HG02852 (cell line): ENCODE results near the gene ATAD2B.
"Not testable (repeated sequence)": the region's sequence is repeated elsewhere in the genome, so short reads cannot be mapped to it uniquely, and the experiment has no call there.

Source experiments
- ATAC-seq: cut with Tn5 transposase; IDR thresholded peaks from one replicate; pipeline ENCODE4 v1.9.1; 2021; ENCODE audit warnings: mild to moderate bottlenecking, moderate library complexity; ENCODE audit not compliant: unreplicated experiment

ATAD2B gene

DNA sequence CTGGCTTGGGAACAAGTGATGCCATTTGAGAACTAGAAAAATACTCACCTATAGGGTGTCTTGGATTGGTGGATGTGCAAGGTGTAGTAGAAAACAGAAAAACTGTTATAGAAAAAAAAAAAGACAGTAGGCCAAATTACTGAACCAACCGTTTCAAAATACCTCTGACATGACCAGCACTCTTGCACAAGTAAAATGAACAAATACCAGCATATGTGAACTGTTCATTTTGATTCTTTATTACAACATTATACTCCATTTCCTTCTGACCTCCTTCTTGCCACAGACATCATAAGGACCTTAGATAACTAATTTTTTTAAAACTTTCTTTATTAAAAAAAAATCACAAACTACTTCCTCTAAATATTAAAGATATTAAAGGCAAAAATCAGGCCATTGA lies 125.5 kb downstream of the ATAD2B start:
- no peak for ATAC-seq

DNA sequence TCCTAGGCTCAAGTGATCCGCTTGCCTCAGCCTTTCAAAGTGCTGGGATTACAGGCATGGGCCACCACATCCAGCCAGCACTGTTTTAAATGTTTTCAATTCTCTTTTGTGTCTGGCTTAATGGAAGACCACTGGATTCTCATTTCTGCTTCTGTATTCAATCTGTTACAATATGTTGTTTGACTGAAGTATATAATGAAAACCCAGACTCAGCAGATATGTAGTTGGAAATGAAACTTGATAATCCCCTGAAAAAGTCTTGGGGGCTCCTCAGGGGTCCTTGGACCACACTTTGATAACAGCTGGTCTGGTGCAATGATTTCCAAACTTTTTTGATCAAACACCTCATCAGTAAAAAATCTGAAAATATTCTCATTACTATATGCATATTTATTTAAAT lies 132.7 kb downstream of the ATAD2B start:
- ATAC-seq = no peak

DNA sequence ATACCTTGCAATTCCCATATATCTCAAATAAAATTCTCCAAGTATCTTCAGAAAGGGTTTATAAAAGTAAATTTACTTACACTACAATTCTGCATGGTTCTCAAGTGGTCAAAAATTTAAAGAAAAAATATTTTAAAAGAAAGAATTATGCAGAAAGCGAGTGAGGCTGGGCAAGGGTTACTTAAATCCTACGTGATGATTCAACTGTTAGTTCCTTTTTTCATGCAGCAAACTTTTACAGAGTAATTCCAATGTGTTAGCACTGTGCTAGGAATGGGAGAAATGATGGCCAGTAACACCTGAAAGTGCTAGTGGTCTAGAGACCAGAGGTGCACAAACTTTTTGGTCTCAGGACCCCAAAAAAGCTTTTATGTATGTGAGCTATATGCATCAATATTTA lies 133.4 kb downstream of the ATAD2B start:
- ATAC-seq = no peak

DNA sequence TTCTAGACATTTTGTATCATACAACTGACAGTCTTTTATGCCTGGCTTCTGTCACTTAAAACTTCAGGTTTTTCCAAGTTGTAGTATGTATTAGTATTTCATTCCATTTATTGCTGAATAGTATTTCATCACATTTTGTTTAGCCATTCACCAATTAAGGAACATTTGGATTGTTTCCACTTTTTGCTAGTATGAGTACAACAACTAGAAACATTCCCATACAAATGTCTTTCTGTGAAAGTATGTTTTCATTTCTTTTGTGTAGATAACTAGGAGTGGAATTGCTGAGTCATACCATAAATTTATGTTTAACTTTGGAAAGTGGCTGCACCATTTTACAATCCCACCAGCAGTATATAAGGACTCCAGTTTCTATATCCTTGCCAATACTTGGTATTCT lies 135.9 kb downstream of the ATAD2B start:
- no peak for ATAC-seq

DNA sequence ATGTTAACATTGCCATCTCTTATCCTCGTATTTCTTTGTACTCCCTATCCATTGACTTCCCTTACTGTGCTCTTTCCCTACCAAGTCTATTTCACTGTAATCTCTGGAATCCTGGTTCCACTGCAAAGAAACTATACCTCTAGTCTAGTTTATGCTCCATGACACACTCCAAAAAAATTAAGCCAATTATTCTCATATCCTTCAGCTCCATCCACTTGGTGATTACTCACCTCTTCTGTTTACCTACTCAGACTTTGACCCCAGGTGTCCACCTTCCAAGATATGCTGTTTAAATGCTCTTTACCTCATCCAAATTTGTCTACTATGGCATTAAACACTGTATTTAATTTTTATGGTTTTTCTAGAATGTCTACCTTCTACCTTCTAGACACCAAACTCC lies 137.9 kb downstream of the ATAD2B start:
- no peak for ATAC-seq

DNA sequence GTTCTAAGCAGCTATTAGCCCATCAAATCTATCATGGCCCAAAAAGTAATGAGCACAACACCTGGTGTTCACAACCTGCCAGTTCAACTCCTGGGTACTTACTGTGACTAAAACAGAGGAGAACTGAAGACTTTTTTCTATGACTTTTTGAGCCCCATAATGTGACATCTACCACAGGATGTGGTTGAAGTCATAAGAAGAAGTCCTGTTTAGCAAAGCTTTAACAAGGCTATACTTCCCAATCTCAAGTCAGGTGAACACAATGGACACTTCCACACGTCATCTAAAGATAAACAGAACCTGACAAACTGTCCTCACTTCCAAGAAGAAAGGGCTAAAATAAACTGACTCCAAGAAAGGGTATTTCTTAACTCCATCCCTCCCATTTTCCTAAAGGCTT lies 138.8 kb downstream of the ATAD2B start:
- ATAC-seq = peak; percentile 85

DNA sequence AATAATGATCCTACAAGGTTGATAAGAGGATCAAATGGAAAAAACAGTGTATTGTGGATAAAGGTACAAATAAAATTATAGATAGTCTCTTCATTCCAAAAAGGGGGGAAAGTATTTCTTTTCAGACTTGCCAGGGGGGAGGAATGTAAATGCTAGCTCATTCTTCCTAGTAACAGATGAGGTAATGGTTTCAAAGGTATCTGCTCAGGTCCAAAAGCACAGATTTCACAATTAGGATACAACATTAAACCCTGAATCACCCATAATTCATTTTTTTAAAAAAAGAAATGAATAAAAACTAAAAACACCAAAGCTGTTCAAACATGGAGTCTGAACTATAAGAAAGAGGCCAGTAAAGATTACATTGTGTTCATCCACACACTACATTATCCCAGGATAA lies 142.0 kb downstream of the ATAD2B start:
- no peak for ATAC-seq

DNA sequence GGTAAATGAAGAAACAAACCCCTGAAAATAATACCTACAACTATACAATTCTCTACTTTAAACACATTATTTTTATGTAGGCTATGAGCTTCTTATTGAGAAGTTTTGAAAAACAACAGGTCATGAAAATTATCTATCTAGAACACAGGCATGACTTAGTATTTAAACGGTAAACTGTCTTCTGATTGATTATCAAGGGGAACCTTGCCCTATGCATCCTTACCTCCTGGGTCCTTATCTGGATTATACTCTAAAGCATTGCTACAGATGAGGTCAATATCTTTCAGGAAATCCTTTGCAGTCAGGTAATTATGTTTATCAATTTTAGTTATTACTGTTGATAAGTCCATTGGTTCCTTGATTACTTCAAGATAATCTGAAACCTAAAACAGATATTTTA lies 144.3 kb downstream of the ATAD2B start:
- ATAC-seq = no peak

DNA sequence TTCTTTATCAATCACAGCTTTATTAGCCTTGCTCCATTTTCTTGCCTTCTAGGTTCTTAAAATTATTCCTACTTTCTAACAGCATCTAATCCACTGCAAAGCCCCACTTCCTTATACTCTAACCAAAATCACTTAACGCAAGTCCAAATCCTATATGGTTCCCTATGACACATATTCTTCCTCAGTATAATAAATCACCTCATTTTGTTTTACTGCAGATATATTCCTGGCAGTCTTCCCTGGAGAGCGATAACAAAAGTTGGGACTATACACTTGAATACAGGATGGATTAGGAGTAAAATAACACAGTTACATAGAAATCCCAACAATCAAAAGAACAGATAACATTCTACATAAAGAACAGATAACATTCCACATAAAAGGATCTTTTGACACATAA lies 144.8 kb downstream of the ATAD2B start:
- ATAC-seq = no peak

DNA sequence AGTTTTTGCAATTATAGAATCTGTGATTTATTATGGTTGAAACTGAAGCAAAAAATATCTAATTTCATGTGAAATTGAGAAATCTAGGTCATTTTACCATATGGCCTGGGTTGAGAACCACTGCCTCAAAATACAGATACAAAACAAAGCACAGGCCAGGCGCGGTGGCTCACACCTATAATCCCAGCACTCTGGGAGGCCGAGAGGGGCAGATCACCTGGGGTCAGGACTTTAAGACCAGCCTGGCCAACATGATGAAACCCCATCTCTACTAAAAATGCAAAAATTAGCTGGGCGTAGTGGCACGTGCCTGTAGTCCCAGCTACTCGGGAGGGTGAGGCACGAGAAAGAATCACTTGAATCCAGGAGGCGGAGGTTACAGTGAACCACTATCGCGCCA lies 146.5 kb downstream of the ATAD2B start:
- not testable (repeated sequence) for ATAC-seq

DNA sequence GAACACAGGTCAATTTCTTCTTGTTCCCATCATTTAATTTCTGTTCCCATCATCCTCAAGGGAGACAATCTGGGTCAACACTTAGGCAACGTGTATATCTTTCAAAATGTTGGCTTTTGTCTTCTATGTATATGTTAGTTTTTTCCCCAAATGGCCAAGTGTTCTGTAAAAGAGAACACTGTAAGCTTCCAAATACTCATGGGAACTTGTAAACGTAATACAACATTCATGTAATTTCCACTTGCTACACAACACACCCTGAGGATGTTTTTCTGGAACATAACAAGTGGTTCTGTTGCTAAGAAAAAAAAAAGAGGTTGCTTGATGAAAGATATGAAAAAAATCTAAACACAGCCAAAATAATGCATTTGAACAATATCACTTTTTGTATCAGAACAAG lies 149.1 kb downstream of the ATAD2B start:
- no peak for ATAC-seq

DNA sequence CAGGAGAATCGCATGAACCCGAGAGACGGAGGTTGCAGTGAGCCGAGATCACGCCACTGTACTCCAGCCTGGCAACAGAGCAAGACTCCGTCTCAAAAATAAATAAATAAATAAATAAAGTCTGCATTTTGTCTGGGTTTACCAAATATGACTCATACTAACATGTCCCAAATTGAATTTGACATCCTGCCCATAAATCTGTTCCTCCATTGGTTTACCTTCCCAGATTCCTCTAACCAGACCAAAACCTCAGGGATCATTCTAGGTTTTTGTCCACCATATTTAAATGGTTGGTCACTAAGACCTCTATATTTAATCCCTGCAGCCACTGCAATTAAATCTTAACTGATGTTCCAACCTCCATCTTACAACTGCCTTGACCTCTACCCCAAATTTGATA lies 150.9 kb downstream of the ATAD2B start:
- no peak for ATAC-seq

DNA sequence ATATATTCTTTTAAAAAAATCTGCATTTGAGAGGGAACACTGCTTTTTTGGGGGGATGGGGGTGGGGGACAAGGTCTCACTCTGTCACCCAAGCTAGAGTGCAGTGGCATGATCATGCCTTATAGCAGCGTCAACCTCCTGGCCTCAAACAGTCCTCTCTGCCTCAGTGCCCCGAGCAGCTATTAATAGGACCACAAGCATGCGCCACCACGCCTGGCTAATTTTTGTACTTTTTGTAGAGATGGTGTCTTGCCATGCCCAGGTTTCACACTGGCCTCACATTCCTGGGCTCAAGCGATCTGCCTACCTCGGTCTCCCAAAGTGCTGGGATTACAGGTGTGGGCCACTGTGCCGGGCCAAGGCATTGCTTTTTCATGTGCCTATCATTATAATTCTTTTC lies 154.2 kb downstream of the ATAD2B start:
- peak; percentile 57 for ATAC-seq

DNA sequence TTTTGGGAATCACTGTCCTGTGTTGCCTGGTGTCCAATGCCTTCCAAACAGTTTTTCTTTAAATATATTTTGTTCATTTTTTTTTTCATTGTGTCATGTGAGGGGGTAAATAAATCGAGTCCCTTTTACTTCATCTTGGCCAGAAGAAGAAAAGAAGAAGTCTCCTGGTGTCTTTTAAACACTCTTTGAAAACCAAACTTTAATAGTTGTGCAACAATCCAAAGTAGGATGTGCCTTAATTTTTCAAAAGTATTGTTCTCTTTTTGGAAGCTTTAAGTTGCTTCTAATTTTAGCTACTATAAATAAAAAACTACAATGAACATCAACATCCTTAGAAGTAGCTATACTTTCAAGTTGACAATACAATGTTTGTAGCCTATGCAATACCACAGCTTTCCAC lies 154.9 kb downstream of the ATAD2B start:
- no peak for ATAC-seq

DNA sequence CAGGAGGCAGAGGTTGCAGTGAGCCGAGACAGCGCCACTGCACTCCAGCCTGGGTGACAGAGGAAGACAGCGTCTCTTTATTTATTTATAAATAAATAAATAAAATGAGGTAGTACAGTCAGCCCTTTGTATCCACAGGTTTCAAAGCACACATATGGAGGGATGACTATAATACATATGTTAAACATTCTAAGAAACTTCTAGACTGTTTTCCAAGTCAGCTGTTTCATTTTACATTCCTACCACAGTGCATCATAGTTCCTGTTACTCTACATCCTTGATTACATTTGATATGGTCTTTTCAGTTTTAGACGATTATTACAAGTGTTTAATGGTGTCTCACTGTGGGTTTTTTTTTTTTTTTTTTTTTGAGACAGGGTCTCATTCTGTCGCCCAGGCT lies 157.6 kb downstream of the ATAD2B start:
- ATAC-seq = no peak

DNA sequence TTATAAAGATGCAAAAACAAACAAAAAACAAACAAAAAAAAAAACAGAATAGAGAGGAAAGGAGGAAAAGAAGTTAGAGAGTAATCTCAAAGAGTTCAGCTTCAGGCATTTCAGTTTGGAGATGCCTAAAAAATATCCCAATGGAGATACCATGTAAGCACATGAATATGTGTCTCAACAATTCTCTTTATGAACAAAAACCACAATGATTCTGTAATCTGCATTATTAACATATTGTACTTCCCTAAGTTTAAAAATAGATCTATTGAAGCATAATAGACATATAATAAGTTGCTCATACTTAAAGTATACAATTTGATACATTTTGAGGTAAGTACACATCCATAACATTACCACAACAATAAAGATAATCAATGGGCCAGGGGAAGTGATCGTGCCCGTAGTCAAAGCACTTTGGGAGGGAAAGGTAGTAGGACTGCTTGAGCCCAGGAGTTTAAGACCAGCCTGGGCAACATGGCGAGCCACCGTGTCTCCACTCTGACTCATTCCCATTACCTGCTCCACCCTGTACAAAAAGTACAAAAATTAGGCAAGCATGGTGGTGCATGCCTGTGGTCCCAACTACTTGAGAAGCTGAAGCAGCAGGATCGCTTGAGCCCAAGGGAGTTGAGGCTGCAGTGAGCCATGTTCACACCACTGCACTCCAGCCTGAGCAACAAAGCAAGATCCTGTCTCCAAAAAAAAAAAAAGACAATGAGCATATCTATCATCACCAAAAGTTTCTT lies 158.9 kb downstream of the ATAD2B start:
- ATAC-seq = no peak

DNA sequence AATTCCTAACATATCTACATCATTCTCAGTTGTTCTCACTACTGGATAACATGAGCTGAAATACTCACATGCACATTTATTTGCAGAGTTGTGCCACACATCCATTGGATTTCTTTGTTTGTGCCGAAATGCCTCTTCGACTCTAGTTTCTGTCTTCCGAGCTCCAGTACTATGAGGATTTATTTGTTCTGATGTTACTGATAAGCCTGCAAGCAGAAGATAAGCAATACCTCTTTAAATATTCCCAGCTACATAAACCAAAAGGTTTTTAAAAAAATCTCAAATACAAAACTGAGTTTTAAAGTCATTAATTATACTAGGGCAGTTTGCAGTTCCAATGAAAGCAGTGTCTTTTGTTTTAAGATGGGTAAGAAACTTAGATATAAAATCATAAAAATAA lies 164.8 kb downstream of the ATAD2B start:
- ATAC-seq = no peak

DNA sequence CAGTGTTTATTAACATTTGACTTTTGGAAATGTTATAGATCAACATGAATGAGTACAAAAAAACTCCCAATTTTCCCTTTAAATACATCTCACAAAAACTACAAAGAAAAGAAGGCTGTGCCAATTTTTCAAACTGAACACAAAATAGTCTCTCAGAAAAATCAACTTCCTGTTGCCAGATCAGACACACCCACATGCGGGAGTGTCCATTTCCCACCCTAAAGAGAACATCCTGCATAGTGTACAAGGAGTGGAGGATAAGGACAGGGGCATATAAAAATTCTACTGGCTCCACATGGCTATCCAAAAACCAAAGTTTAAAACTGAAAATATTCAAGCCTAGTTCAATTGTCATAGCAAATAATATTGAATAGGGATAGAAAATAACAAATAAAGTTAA lies 165.3 kb downstream of the ATAD2B start:
- ATAC-seq = no peak

DNA sequence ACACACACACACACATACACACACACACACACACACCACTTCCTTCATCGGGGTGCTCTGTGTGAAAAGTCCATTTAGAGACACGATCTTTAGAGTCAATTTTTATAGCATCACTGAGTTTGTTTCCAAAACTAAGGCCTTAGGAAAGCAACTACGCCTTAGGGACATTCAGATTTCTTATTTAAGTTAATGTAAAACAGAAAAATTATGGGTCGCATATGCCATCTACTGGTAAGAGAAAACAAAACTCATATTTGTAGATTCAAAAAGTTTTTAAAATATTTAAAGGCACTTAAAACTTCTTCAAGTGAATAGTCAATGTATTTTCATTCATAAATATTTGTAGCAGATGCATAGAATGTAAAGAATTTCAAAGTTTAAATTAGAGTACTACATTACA lies 166.2 kb downstream of the ATAD2B start:
- ATAC-seq = no peak

DNA sequence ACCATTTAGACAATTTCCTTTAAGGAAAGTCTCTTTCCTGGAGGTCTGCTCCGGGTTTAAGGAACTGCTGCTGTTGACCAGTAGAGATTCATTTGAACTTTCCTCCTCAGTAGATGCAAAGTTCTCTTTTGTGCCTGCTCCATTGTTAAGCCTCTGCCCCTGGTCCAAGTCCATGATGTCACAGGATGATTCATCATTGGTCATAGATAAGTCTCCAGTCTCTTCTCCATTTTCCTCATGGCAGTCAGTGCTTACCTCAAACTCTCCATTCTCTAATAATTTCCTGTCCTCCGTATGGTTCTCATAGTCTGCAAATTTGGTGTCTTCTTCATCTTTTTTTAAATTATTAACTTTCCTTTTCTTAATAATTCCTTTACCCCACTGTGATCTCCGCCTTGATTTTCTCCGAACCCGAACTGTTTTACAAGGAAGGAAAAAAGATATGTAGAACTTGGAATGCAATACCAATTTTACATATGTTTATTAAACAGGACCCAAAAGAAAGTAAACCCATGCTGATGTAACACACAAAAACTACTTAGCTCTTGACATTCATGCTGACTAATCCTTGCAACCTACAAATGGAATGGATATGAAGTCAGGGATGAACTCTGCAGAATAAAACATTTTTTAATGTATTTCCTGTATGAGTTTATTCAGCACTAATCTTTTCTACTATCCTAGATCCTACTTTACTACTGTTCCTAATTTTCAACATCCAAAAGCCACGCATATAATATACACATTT lies 169.1 kb downstream of the ATAD2B start:
- no peak for ATAC-seq

DNA sequence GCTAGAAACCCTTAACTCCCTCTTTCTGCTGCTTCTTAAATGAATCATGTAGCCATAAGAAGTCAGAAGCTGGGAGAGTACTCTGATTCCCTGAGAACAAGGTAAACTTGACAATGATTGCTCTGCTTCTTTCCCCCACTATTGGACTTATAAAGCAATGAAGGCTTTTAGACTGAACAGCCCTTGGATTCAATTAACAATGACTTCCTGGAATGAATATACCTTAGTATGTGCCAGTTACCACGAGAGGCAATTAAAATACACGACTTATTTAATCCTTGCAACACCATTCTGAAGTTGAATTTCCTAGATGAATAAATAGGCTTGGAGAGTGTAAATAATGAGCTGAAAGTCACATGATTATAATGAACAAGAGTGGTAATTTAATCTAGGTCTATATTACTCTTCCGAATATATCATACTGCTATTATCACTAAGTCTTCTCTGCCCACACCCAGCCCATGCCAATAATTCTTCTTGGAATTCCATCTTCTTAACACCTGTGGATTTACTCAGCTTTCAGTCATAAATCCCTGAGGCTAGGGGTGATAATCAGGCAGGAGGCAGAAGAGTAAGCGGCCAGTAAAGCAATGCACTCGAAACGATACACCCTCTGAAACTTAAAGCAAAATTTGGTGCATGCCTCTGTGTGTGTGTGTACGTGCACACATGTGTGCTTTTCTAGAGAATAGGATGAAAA lies 170.2 kb downstream of the ATAD2B start:
- no peak for ATAC-seq

DNA sequence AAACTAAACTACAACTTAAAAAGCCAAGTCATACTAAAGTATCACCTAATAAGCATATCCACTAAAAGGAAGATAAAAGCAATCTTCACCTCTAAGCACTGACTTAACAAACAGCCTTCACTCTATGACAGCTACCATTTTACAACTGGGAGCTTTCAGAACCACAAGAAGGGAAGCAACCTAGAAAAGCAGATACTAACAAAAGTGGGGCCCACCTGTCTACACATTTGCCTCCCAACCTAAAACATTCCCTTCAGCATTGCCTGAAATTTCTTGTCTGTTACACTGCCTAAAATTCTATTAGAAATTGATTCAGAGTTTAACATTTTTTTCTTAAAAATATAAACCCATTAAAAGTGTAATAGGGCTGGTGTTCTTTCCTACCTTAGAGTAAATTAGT lies 172.0 kb downstream of the ATAD2B start:
- no peak for ATAC-seq
